Activated CD4-positive, CD25-positive, alpha-beta regulatory T cell treated with anti-CD3 and anti-CD28 coated beads, Interleukin-2, amount 50 U/mL, for 24 hours (primary cell): ENCODE results near the gene XYLB.
"Not testable (repeated sequence)": the region's sequence is repeated elsewhere in the genome, so short reads cannot be mapped to it uniquely, and the experiment has no call there.

ENCODE experiments used
- ATAC-seq, 2 donors: fragments of 150-1000 bp; cut with Tn5 transposase; one replicate each; pipeline ENCODE4 v1.10.0; 2021; ENCODE audit warnings: mild to moderate bottlenecking in 1 of 2, moderate library complexity in 1 of 2

The XYLB gene

GRCh38 chr3:38346587-38347410, at the start of gene XYLB:
Gene XYLB, plus strand, starts transcription at chr3:38346785. Its CDS starts 84 bp downstream, at chr3:38346869.
- peak; percentile 98 for ATAC-seq

DNA sequence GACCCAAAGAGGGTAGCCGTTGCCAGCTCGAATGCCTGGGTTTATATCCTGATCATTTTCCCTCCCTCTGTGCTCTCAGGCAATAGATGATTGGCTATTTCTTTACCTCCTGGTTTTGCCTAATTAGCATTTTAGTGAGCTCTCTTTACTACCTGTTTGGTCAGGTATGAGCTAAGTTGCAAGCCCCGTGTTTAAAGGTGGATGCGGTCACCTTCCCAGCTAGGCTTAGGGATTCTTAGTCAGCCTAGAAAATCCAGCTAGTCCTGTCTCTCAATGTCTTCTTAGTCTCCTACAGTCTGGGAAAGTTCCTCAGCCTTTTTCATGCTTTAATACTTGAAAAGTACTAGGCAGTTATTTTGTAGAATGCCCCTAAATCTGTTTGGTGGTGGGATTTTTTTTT, 49.5 kb upstream of the XYLB start:
- ATAC-seq, result not testable (repeated sequence)

DNA sequence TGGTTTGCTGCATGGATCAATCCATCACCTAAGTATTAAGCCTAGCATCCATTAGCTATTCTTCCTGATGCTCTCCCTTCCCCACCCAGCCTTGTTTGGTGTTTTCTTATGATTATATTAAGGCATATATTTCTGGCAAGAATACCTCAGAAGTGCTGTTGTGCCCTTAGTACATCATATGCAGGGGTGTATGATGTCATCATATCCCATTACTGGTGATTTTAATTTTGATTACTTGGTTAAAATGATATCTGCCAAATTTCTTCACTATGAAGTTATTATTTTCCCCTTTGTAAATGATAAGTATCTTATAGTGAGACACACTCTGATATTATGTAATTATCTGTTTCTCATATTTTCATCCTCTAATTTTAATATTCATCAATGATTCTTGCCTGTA, 49.0 kb upstream of the XYLB start:
- ATAC-seq, result no peak

DNA sequence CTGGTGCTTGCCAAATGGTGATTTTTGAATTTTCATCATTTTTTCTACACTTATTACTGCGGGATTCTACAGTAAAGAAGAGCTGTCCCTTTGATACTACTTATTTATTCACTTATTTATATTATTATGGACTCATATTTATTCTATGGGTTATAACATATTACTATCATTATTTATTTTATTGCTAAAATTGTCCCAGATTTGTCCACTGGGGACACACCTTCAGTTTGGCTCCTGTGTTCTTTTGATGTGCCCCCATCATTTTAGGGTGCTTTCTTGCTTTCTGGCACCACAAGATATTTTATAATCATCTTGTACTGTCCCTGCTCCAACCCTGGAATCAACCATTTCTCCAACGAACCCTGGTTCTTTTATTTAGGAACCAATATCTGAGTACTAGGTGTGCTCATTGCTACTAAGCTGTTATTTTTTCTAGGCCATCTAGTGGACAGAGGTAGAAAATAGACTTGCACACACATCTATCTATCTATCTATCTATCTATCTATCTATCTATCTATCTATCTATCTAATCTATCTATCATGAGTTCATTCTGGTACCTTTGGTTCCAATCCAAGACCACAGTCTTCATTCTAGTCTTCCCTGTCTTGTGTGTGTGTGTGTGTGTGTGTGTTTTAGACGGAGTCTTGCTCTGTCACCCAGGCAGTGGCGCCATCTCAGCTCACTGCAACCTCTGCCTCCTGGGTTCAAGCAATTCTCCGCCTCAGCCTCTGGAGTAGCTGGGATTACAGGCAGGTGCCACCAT, 48.5 kb upstream of the XYLB start:
- ATAC-seq, result no peak

DNA sequence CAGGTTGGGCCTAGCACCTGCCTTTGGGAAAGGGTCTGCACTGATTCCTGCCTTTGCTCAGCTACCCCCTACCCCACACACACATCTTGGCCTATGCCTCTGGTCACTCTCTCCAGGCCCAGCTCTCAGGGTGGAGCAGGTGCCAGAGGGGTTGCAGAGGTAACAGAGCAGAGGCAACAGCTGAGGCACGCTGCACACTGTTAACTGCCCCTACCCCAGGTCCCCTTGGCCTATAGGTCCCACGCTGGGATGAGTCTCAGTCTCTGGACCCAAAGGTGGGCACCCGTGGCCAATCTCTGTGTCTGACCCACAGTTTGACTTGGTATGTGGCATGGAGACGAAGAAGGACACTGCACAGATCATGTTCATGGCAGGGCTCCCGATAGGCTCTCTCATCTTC, 39.6 kb upstream of the XYLB start:
- ATAC-seq, result no peak

DNA sequence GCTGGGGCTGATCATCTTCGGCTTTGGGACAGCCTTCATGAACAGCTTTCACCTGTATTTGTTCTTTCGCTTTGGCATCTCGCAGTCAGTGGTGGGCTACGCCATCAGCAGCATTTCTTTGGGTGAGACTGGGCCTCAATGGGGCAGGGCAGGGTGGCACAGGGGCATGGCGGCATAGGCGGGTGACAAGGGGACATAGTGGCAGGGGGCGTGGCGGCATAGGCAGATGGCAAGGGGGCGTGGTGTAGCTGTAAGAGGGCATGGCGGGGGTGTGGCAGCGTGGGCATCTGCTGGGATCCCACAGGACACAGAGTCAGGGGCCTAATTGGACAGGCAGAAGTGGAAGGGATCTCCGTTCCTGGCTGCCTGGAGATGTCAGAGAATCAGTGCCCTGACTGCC, 39.0 kb upstream of the XYLB start:
- ATAC-seq, result no peak

GRCh38 chr3:38308456-38308855, 38.1 kb upstream of the XYLB start:
- no peak for ATAC-seq

GRCh38 chr3:38311476-38311875, 35.1 kb upstream of the XYLB start:
- ATAC-seq, result no peak

GRCh38 chr3:38311941-38312340, 34.6 kb upstream of the XYLB start:
- ATAC-seq, result no peak

DNA sequence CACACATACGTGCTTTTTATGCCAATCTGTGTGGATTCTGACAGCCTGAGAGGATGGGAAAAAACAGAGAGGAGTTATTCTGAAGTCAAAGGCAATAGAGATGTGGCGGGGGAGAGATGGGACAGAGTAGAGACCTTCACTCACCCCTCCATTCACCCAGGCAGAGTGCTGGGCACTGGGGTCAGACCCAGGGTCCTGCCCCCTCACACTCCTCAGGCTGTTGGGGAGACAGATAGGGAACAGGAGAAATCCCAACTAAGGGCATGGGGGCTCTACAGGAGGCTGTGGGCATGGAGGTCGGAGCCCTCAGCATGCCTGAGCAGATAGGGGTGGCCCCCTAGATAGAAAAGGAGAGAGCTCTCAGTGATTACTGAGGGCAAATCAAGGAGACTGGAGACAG, 34.2 kb upstream of the XYLB start:
- ATAC-seq, result no peak

GRCh38 chr3:38313263-38313662, 33.3 kb upstream of the XYLB start:
- no peak for ATAC-seq

DNA sequence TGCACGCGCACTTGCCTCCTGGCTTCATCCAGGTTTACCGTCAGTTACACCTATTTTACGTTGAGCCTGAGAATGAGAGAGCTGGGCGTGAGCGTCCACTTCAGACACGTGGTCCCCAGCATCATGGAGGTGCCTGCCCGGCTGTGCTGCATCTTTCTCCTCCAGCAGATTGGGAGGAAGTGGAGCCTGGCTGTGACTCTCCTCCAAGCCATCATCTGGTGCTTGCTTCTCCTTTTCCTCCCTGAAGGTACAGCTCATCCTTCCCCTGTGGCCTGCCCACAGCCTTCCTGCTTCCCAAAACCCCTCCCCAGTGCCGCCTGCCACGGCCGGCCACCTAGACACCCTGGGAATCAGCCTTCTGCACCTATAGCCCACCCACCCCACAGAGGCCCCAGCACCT, 32.9 kb upstream of the XYLB start:
- no peak for ATAC-seq

DNA sequence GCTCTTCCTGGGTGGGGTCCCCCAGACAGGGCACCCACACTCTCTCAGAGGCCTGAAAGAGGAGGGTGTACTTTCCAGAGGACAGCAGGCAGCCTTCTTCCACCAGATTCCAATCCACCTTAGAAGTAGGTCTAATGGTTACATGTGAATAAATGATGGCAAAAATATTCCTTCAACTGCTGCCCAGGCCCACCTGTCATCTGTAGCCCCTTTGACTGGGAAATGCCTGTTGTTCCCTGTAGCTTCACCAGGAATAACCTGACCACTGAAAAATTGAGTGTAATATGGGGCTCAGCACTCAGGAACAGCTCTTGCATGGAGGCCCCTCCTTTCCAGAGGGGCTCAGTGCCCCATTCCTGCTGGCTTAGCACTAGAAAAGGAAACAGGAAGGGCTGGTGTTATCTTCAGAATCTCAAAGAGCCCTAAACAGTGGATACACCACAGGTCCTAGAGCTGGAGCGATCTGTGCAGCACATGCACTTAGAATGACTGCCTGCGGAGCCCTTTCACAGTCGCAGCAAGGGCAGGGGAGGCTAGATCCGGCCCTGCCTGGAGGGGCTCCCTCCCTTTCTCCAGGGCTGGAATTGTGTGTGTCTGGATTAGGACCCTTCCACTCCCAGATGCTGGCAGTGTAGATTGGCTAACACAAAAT, 32.3 kb upstream of the XYLB start:
- ATAC-seq, result no peak

DNA sequence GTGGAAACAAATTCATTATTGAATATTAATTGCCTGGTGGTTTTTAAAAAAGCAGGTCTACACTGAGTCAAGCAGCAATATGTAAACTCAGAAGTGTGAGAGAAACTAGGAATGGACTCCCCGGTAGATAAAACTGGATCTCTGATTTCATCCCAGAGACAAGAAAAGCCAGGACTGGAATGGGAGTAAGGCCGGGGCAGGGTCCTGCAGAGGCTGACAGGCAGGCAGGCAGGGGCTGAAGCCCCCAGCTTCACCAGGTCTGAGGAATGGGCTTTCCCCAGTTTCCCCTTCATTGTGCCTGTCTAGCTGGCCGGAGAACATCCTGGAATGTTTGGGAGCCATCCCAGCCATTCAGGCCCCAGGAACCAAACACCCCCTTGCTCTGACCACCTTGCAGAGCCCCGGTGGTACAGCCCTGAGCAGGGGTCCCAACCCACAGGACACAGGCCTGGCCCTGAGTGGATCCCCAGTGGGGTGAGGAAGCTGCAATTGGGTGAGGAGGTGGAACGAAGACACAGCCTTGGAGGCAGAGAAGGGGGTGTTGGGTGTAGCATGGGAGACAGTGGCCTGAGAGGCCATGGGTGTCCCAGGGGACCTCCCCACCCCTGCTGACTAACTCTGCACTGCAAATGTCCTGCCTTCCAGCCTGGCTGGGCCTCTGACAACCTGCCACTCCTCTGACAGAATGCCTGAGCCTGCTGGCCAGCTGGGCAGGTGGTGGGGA, 31.7 kb upstream of the XYLB start:
- ATAC-seq, result no peak

- no peak for ATAC-seq
Observed at GRCh38 chr3:38315488-38316230, 30.9 kb upstream of the XYLB start.

- ATAC-seq, result no peak
Observed at GRCh38 chr3:38316356-38317191, 30.0 kb upstream of the XYLB start.

DNA sequence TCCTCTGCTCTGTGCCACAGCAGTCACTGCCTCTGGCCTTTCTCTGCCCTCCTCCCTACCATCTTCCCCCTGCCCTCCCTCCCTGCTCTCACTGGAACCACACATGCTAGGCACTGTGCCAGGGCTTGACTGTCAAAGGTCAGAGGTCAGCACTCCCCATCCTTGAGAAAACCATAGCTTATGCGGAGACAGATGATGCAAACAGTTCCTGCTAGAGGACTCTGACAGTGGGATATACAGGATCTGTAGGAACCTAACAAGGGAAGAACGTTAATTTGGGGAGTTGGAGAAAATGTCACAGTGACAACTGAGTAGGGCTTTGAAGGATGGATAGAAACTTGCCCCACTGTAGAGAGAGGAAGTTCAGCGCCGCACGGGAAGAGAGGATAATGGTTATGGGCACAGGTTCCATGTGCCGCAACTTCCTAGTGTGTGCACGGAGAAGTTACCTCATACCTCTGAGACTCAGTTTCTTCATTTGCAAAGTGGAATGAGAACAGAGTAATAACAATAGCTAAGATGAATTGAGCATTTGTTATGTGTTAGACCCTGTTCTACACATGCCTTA, 29.3 kb upstream of the XYLB start:
- no peak for ATAC-seq

DNA sequence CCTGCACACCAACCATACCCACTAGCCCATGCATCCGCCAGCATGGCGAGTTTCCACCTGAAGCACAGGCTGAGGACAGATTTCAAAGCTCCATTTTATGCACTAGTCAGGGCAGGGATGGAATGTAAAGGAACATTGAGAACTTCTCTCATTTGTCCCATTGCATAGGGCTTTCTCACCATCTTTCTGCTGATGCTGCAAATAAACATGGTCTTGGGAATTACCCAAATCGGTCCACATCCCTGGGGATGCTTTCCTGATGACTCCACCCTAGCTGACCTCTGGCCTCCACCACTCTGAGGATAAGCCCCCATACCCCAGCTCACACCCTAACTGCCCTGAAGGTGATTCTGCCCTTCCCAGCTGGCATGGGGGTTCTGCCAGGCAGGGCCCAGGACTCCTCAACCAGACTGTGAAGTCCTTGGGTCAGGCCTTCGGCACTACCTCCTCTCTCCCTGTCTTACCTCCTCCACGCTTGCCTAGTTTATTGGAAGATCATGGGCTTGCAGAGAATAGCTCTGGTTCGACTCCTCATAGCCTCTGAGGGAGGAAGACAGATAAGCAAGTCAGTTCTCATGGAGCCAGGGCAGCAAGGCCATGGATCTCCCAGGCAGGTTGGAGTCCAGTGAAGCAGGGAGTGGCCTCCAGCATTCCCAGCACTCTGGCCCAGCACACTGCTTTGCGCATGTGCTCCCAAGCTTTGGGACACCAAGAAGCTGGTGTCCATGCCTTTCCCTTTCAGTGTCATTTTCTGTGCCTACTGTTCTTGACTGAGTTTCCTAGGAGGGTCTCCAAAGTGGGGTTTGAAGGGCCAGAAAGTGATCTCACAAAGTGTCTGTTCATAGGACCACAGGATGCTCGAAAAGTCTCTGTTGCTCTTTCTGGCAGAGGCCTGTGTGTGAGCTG, 27.6 kb upstream of the XYLB start:
- ATAC-seq, result no peak

- not testable (repeated sequence) for ATAC-seq
Observed at GRCh38 chr3:38320638-38321037, 25.9 kb upstream of the XYLB start.

DNA sequence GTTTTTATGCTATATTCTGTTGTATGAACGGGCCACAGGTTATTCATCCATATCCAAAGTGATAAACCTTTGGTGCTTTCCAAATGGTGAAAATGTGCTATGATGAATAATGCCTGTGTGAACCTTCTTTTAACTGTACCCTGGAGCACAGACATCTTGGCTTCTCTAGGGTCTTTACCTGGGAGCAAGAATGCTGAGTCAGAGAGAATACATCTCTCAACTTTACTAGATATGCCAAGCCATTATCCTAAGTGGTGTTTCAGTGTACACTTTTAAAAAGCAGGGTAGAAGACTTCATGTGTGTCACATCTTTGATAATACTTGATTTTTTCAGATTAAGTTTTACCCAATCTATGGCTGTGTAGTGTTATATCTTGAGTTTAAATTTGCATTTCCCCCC, 23.5 kb upstream of the XYLB start:
- ATAC-seq, result no peak
